GM19025 (cell line): ENCODE measurements around the gene UNCX.

Experiments
- ATAC-seq: cut with Tn5 transposase; IDR thresholded peaks from one replicate; pipeline ENCODE4 v1.9.1; 2021; ENCODE audit warnings: mild to moderate bottlenecking, low read depth, moderate library complexity; ENCODE audit not compliant: unreplicated experiment

The UNCX gene

DNA sequence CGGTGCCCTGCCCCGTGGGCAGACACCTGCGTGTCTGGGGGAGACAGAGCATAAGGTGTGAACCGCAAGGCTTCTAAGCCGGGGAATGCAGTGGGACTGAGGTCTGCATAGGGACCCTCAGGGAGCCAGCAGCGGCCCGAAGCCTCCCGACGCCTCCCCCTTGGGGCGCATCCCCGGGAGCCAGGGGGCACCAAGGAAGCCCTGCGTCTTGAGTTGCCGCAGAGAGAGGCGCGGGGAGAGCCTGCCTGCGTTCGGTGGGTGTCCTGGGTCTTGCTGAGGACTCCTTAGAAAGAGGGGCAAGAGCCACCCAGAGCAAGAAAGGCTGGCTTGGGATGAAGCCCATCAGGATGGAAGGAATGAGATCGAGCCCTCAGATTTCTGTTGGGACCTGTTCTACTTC is 18.2 kb upstream of the UNCX start:
- ATAC-seq = no peak

GRCh38 chr7:1218541-1219165 is 14.0 kb upstream of the UNCX start:
- ATAC-seq = no peak

DNA sequence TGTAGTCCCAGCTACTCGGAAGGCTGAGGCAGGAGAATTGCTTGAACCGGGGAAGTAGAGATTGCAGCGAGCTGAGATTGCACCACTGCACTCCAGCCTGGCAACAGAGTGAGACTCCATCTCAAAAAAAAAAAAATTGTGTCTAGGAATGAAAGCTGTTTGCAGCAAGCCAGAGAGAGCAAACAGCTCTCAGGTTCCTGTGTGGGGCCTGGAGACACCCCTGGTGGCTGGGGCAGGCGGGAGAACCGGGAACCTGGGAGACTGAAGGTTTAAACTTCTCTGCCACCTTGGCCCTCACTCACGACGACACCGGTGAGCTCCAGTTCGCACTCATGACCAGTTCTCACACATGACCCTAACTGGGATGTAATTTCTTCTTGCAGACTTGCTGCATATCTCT is 13.2 kb upstream of the UNCX start:
- ATAC-seq = no peak

- no peak for ATAC-seq
Observed at GRCh38 chr7:1220000-1220726, 12.5 kb upstream of the UNCX start.

DNA sequence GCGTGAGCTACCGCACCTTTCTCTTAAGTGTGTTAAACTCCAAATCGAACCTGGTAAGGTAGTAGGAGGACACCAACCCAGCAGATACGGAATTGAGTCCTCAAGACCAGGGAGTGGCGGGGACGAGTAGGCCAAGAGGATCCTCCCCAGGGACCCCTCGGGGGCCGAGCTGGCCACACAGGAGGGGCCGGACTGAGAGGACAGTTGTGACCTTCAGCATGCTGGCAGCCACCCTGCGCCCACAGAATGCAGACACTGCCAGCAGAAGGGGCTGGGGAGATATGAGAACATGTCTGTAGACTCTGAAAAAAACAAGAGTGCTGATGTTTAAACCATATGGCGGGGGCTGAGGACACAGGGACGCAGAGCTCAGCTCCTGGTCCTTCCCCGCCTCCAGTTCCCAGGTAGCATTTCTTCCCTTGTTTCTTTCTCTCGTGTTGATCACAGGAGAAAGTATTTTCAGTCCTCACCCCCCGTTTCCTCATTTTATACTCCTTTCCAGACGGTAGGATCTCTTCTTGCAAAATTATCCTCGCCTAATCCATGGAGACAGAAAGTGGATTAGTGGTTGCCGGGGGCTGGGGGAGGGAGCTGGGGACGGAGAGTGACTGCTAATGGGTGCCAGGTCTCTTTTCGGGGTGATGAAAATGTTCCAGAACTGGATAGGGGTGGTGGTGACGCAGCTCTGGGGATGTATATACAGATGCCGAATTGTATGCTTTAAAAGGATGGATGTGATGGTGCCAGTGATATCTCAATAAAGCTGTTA is 11.5 kb upstream of the UNCX start:
- no peak for ATAC-seq

DNA sequence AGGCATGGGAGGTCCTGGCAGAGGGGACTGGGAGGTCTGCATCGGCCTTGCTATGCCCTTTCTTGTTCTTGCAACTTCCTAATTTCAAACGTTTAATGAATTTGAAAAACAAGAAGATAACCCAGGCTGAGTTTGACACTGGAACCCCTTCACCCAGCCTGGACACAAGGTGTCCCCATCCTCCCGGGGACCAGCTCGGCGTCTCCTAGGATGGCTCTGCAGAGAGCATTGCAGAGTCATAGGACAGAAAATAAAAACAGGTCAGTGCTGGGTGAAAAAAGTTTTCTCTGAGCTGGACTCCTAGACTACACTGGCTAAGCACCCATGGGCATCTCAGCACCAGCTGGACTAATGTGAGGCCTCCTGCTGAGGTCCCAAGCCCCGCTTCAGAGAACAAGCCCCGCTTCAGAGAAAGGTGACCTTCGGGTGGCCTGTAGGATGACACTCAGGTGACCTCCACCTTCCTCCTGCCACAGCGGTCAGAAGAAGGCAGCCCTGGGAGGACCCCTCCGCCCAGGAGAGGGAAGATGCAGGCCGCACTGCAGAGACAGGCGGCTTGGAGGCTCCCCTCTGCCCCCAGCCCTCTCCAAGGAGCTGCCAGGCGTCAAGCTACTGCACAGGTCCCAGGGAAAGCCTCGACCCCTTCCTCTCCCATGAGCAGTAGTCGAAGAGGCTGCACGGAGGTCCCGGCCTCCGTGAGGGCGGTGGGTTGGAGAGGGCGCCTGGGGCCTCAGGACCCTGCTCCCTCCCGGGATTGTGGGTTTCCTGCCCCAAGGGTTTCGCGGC is 9.3 kb upstream of the UNCX start:
- ATAC-seq = no peak

DNA sequence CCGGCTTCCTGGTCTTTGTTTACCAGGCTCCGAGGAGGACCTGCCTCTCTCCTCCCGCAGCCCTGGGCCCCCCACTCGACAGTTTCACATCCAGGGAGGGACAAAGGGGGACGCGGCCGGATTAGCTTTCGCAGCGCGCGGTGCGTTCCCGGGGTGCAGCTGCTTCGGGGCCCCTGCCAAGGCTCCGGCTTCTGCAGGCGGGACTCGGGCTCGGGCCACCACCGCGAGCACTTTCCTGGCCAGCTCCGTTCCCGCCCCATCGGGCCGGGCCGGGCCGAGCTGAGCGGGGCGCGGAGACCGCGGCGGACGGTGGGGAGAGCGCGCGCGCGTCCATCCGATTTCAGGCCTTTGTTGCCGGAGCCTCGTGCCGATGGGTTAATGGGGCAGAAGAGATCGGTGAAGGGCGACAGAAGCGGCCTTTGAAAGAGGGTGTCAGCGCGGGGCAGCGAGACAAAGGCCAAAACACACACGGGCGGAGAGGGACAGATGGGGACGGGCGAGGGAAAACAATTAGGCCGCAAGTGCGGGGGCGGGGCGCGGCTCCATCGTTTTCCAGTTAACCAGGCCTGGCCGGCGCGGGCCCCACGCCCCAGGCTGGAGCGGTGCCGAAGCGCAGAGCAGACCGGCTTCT is 8.5 kb upstream of the UNCX start:
- ATAC-seq = no peak

- ATAC-seq = no peak
Observed at GRCh38 chr7:1225030-1225429, 7.6 kb upstream of the UNCX start.

DNA sequence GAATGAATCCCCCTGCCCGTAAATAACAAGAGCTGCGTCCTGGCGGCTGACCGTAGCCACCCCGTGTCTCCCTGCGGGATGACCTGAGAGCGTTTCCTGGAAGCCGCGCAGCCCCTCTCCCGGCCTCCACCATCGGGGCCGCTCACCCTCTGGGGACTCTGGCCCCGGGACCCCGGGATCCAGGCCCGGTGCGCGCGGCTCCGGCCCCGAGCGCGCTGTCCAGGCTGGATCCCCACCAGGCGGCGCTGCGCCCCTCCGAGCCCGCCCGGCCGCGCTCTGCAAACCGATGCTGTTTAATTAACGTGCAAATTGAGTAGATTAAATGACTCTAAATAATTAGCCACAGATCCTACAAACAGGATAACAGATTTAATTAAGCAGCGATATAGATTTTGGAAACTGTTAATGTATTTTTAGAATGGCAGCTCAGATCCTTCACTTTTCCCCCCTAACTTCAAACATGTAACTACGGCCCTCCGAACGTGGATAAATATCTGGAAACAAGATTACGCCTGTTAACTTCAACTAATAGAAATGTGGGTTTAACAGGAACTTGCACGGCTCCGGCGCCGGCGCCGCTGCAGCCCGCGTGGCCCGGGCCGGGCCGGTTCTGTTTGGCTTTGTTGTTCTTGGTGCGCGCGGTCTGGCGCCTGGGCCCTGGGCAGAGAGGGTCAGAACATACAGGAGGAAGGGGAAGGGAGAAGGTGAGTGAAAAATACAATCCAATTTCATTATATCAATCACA is 7.1 kb upstream of the UNCX start:
- no peak for ATAC-seq

- ATAC-seq = no peak
Observed at GRCh38 chr7:1226186-1226901, 6.3 kb upstream of the UNCX start.

- no peak for ATAC-seq
Observed at GRCh38 chr7:1227071-1227804, 5.4 kb upstream of the UNCX start.

DNA sequence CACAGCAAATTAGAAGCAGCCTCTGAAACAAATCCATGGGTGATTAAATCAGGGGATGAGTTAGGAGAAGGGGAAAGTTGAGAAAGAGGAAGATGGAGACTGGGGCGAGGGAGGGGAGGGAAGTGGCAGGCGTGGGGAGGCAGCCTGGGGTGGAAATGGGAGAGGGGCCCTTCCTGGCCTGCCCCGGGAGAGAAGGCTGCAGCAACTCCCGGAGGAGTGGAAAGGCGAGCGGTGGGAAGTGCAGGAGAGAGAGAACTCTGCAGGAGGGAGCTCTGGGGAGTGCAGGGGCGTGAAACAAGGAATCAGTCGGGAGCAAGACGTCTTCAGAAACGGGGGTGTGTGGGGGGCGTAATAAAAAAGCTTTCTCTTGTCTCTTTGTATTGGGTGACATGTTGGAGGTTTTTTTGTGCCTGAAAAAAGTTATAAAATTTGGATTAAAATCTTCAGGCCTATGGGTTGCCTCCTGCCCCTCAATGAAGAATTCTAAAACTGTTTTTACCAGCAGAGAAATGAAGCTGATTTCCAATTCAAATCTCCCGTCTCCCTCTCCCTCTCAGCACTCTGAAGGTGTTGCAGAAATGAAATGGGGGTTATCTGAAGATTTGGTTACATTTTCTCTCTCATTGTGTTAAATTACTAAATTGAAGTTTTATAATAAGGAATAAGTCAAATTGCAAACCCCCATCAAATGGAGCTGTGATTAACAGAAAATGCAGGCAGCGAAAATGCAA is 4.7 kb upstream of the UNCX start:
- ATAC-seq = no peak

DNA sequence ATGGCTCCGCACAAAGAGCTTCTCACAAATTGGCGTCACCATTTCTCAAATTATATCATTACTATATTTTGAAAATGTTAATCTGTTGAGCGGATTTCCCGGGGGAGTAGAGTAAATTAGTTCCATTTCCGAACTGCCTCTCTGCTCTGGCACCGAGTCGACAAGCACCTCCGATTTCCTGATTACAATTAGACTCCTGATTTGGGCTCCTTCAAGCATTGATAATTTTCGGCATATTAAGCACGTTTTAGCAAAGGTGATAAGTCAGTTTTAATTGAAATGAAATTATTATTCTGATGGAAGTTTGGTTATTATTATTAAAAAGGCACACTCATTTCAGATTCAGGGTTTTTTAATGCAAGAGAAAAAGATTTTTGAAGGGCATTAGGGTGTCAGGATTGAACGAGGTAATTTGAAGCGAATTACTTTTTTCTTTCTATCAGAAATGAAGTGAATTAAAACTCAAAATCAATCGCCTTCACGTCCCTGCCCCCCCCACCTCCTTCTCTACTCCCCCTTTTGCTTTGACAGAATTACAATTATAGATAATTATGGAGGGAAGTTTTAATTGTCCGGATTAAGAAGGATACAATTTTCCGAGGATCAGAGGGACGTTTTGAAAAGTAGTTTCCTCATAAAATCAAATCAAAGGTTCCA is 4.0 kb upstream of the UNCX start:
- no peak for ATAC-seq

GRCh38 chr7:1229202-1229947 is 3.3 kb upstream of the UNCX start:
- ATAC-seq = no peak

DNA sequence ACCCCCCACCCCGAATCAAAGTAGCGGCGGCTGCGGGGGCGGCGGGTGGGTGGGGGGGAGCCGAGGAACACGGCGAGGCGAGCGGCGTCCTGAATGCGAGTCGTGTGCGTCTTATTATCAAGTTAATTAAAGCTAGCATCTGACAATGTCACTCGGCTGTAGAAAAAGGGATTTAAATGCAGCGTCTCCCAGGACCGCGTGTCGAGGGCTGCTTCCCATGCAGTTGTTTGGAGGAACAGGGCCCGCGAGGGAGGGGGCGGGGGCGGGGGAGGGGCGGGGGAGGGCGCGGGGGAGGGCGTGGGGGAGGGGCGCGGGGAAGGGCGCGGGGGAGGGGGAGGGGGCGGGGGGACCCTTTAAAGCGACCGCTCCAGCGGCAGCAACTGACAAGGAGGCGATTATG is 2.7 kb upstream of the UNCX start:
- no peak for ATAC-seq

DNA sequence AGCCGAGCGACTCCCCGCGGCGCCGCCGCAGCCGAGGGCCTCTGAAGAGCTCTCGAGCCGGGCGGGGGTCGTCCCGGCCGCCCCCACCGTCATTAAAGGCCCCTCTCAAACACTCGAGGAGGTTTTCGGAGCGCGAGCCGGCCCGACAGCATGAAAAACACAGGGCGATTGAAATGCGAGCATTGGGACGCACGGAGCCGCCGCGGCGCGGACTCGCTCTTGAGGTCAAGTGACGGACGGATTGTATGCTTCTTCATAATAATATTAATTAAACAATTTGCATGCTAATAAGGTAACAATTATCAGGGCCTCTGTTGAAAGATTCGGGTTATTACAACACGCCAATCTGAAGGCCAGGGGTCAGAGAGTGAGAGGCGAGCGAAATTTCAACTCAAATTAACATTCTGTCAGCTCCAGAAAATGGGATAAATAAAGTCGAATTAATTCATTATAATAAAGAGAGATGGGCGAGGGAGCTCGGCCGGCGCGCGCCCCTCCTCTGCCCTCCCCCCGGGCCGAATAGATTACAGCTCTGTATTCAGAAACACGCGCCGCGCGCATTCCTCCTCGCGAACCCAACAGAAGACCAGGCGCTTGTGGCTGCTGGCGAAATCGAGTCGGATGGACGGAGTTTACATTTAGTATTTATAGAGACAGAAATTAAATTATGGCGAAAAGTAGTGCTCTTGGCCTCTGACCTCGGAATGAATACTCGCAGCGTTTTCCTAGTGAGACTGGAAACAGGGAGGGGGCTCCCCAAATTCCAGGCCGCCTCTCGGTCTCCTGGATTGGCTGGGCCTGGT is 2.1 kb upstream of the UNCX start:
- no peak for ATAC-seq
